Thoracic aorta (tissue), 2 donors: ENCODE results near the gene MID1. TPM values are rescaled to one million over a fixed set of nuclear protein-coding genes. Genes with fewer than 3 reads are reported as not detected.

ENCODE experiments used
- ATAC-seq: fragments of 150-250 bp; one replicate; pipeline ENCODE4 v1.8.0; 2017; ENCODE audit warnings: low read depth; ENCODE audit not compliant: insufficient number of reproducible peaks, low FRiP score
- DNase-seq: peaks from one replicate; pipeline ENCODE4 v3.0.0-alpha.2; 2020; ENCODE audit warnings: low spot score
- H3K27ac ChIP-seq, 2 donors: fragments of 200-600 bp; sonication (generic); 1 replicate in 1 of 2; 2 replicates in 1 of 2; pipeline ENCODE4 v1.5.1; 2016; ENCODE audit warnings: mild to moderate bottlenecking in 2 of 2, moderate library complexity in 2 of 2
- H3K27me3 ChIP-seq: fragments of 200-600 bp; sonication (generic); replicated peaks from 2 replicates; pipeline ENCODE4 v1.6.0; 2016; ENCODE audit warnings: mild to moderate bottlenecking; ENCODE audit not compliant: insufficient read depth
- H3K36me3 ChIP-seq: fragments of 200-600 bp; sonication (generic); one replicate; pipeline ENCODE4 v1.5.1; 2016
- H3K4me1 ChIP-seq, 2 donors: fragments of 200-600 bp; sonication (generic); 1 replicate in 1 of 2; 2 replicates in 1 of 2; pipeline versions ENCODE4 v1.5.1 to v1.6.0; 2016; ENCODE audit warnings: low read depth in 2 of 2, mild to moderate bottlenecking in 1 of 2; ENCODE audit not compliant: control insufficient read depth in 1 of 2
- H3K4me3 ChIP-seq: fragments of 200-600 bp; sonication (generic); 2 replicates; pipeline ENCODE4 v1.5.1; 2016; ENCODE audit warnings: mild to moderate bottlenecking
- H3K9me3 ChIP-seq: fragments of 200-600 bp; sonication (generic); 2 replicates; pipeline ENCODE4 v1.5.1; 2016
- total RNA-seq, 2 donors: library from RNA; depleted of rRNA; stranded (reverse); fragments of >200 nt; gene quantifications; one replicate each; pipeline versions ENCODE4 v1.1.0 to v1.2.3, GENCODE V29; 2016
- TF ChIP-seq, protein P1 (sequence below): fragments of 200-600 bp; sonication (generic); IDR thresholded peaks from one replicate; pipeline ENCODE4 v1.5.1; 2019; ENCODE audit warnings: antibody characterized with exemption

The MID1 gene
- total RNA-seq, 2 donors from 2014 or later = 37.0 to 37.7 TPM

DNA sequence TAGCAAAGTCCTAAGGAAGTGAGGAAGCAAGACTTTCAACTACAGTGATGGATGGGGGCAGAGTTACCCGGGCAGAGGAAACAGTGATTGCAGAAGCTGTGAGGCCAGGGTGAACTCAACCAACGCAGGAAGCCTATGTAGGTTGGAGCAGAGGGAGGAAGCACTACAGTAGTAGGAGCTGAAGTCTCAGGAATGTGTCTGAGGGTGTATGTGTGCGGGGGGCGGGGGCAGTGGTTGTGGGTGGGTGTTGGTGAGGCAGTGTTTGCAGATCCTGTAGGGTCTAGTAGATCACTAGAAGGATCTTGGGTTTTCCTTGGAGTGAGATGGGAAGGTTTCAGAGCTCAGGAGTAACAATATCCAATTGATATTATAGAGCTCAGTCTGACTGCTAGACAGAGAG, 9.9 kb upstream of the MID1 start:
- TF ChIP-seq, protein P1, sequence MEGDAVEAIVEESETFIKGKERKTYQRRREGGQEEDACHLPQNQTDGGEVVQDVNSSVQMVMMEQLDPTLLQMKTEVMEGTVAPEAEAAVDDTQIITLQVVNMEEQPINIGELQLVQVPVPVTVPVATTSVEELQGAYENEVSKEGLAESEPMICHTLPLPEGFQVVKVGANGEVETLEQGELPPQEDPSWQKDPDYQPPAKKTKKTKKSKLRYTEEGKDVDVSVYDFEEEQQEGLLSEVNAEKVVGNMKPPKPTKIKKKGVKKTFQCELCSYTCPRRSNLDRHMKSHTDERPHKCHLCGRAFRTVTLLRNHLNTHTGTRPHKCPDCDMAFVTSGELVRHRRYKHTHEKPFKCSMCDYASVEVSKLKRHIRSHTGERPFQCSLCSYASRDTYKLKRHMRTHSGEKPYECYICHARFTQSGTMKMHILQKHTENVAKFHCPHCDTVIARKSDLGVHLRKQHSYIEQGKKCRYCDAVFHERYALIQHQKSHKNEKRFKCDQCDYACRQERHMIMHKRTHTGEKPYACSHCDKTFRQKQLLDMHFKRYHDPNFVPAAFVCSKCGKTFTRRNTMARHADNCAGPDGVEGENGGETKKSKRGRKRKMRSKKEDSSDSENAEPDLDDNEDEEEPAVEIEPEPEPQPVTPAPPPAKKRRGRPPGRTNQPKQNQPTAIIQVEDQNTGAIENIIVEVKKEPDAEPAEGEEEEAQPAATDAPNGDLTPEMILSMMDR = no peak
- ATAC-seq = no peak

DNA sequence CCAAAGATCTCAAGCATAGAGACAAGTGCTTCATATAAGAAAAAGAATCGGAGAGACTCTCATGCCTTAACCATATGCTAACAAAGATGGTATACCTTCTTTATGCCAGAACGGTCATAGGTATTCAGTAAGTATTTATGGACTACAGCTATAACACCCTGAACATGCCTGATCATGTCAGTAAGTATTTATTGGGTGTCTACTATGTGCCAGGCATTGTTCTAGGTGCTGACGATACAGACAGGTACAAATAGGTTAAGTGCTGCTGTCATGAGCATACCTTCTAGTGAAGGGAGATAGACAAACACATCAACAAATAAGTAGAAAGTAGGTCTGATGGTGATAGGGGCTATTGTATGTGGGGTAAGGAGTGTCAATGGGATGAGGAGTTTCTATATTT, 9.5 kb upstream of the MID1 start:
- ATAC-seq = no peak
- H3K36me3 ChIP-seq = no peaks in the 10 kb centered on the region
- TF ChIP-seq, protein P1 = no peak
- peaks cover 0 to 18% of the 10 kb centered on the region in 2 donors for H3K4me1 ChIP-seq
- no peak overlapping the region for H3K27ac ChIP-seq
- H3K4me3 ChIP-seq = no peak overlapping the region
- H3K9me3 ChIP-seq = no peaks in the 10 kb centered on the region
- no peaks in the 10 kb centered on the region for H3K27me3 ChIP-seq
- DNase-seq = no peak

More for the DNA sequence above, 9.9 kb upstream of the MID1 start:
- H3K27me3 ChIP-seq = no peaks in the 10 kb centered on the region
- peaks cover 0 to 22% of the 10 kb centered on the region in 2 donors for H3K4me1 ChIP-seq
- no peak overlapping the region for H3K27ac ChIP-seq
- no peak for DNase-seq
- H3K9me3 ChIP-seq = no peaks in the 10 kb centered on the region
- no peaks in the 10 kb centered on the region for H3K36me3 ChIP-seq
- no peak overlapping the region for H3K4me3 ChIP-seq

DNA sequence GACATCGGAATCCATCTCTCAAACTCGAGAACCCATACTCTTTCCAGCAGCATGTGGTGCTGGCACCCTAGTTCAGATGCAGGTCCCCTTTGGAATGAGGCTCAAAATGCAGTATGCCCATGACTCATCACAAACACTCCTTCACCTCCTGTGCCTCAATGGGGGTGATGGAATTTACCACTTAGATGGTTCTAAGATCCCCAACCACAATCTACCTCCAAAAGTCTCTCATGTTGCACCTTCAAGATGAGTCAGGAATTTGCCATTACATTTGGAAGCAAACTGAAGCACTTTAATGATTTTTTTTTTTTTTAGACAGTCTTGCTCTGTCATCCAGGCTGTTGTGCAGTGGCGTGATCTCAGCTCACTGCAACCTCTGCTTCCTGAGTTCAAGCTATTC, 8.5 kb upstream of the MID1 start:
- Histone ChIP-seq H3K36me3 (no peaks in the 10 kb centered on the region), H3K4me1 (peaks cover 0 to 8% of the 10 kb centered on the region in 2 donors), H3K4me3 (no peak overlapping the region), H3K27ac (no peak overlapping the region), H3K27me3 (no peaks in the 10 kb centered on the region), H3K9me3 (no peaks in the 10 kb centered on the region)
- TF ChIP-seq, protein P1 = no peak
- no peak for ATAC-seq
- no peak for DNase-seq

DNA sequence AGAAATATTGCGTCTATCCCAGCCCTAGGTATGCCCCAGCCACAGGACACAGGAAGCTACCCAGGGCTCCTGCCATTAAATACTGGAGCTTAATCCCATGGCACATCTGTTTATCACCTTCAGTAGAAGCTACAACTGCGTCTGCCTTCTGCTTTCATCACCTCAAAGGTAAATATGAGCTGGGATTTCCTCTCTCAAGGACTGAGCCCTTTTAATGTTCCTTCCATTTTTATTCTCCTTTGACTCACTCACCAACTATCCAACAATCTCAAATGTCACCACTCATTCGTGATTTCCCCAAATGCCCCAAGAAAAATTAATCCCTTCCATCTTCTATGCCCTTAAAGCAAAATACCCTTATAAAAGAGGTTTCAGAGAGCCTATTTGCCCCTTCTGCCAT, 1.8 kb upstream of the MID1 start:
- Histone ChIP-seq H3K27me3 (no peaks in the 10 kb centered on the region), H3K36me3 (no peaks in the 10 kb centered on the region), H3K9me3 (no peaks in the 10 kb centered on the region), H3K27ac (no peak overlapping the region), H3K4me3 (no peak overlapping the region), H3K4me1 (peaks cover 0 to 13% of the 10 kb centered on the region in 2 donors)
- DNase-seq = no peak
- no peak for ATAC-seq
- TF ChIP-seq, protein P1 = no peak

DNA sequence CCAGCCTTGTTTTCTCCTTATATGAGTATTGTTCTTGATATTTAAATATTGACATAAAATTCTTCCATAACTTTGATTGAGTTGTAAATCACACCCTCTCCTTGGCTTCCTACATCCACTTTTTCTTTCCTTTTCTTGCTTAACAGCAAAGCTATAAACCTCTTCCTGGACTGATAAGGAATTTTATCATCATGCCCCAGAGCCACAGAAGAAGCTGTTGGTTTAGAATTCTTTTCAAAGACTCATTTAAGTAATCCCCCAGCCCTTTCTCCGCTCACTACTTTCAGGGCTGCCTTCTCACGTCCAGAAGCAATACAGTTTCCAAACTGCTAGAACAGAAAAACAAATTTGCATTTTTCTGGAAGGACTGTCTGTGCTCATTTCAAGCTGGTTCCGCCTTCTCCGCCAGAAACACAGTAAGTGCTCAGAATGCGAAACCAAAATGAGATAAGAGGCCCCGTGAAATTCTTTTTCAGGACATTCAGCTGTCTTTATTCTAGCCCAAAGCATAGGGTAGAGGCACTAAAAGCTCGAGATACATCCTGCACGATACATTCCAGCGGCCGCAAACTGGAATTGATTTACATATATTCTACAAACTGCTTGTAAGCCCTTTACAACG, 849 bp downstream of the MID1 start:
- DNase-seq = no peak
- no peaks in the 10 kb centered on the region for H3K27me3 ChIP-seq
- H3K4me3 ChIP-seq = peak overlapping the region; percentile 73
- no peaks in the 10 kb centered on the region for H3K9me3 ChIP-seq
- H3K4me1 ChIP-seq = peaks cover 0 to 29% of the 10 kb centered on the region in 2 donors
- H3K36me3 ChIP-seq = no peaks in the 10 kb centered on the region
- H3K27ac ChIP-seq = peak overlapping the region; percentile 38 to 66
- no peak for ATAC-seq
- TF ChIP-seq, protein P1 = no peak
